K562 (cell line): ENCODE measurements around the gene CSNK1A1. TPM values are rescaled to one million over a fixed set of nuclear protein-coding genes. Genes with fewer than 3 reads are reported as not detected.

Source experiments
- BMI1 ChIP-seq: fragments of 150-350 bp; IDR thresholded peaks from 2 replicates; pipeline ENCODE4 v1.6.1; 2014; ENCODE audit warnings: low read length
- CBFA2T2 ChIP-seq: fragments of 450-650 bp; conservative IDR thresholded peaks from 2 replicates; pipeline ENCODE4 v1.6.1; 2017; ENCODE audit warnings: mild to moderate bottlenecking
- CBX3 ChIP-seq, 2 experiments: IDR thresholded peaks; 1 replicate in 1 of 2; 2 replicates in 1 of 2; pipeline ENCODE4 v1.6.1; 2012; ENCODE audit warnings: inconsistent platforms in 2 of 2, low read length in 2 of 2, borderline replicate concordance in 1 of 2, control low read depth in 1 of 2
- CEBPG ChIP-seq, 3 experiments: fragments of 200-800 bp in 1 of 3; sonication (Bioruptor generic) in 1 of 3; sonication (generic) in 1 of 3; formaldehyde crosslinking in 1 of 3; IDR thresholded peaks in 2 of 3; conservative IDR thresholded peaks in 1 of 3; 2 replicates each; pipeline versions ENCODE4 v1.6.1 to v1.8.0; 2016 to 2022; ENCODE audit warnings: missing compliant biosample characterization in 2 of 3, missing genetic modification characterization in 2 of 3, mild to moderate bottlenecking in 1 of 3, missing genetic modification reagents in 1 of 3
- CREBBP ChIP-seq: IDR thresholded peaks from one replicate; pipeline ENCODE4 v1.6.1; 2012; ENCODE audit warnings: low read depth, mild to moderate bottlenecking, control low read depth, inconsistent platforms, low read length
- KLF1 ChIP-seq: fragments of 450-650 bp; IDR thresholded peaks from 2 replicates; pipeline ENCODE4 v1.6.1; 2016; ENCODE audit warnings: missing genetic modification characterization, missing compliant biosample characterization
- MEIS2 ChIP-seq: fragments of 450-650 bp; IDR thresholded peaks from 2 replicates; pipeline ENCODE4 v1.6.1; 2014; ENCODE audit warnings: mild to moderate bottlenecking; ENCODE audit not compliant: partially characterized antibody
- NFE2L1 ChIP-seq: fragments of 450-650 bp; IDR thresholded peaks from 2 replicates; pipeline ENCODE4 v1.6.1; 2016; ENCODE audit warnings: missing genetic modification characterization, low read depth, mild to moderate bottlenecking, missing compliant biosample characterization, moderate library complexity, borderline replicate concordance
- RFX7 ChIP-seq: fragments of 250-450 bp; sonication (Bioruptor Pico); IDR thresholded peaks from 2 replicates; pipeline ENCODE4 v1.5.1; 2021; ENCODE audit warnings: mild to moderate bottlenecking
- SIN3A ChIP-seq, 2 experiments: fragments of 150-350 bp in 1 of 2; IDR thresholded peaks; 2 replicates each; pipeline ENCODE4 v1.6.1; 2011 to 2016; ENCODE audit warnings: borderline replicate concordance in 2 of 2, low read depth in 2 of 2, low read length in 2 of 2, mild to moderate bottlenecking in 2 of 2, moderate library complexity in 2 of 2; ENCODE audit not compliant: control insufficient read depth in 1 of 2
- SMAD1 ChIP-seq: fragments of 150-350 bp; IDR thresholded peaks from 2 replicates; pipeline ENCODE4 v1.6.1; 2014; ENCODE audit warnings: low read length, low read depth; ENCODE audit not compliant: partially characterized antibody
- SMARCE1 ChIP-seq: fragments of 450-650 bp; IDR thresholded peaks from 2 replicates; pipeline ENCODE4 v1.7.1; 2016; ENCODE audit warnings: mild to moderate bottlenecking
- SUPT5H ChIP-seq: fragments of 450-650 bp; IDR thresholded peaks from 2 replicates; pipeline ENCODE4 v1.6.1; 2016
- TCFL5 ChIP-seq: fragments of 250-450 bp; sonication (Bioruptor Pico); conservative IDR thresholded peaks from 2 replicates; pipeline ENCODE4 v1.6.1; 2021; ENCODE audit warnings: mild to moderate bottlenecking, moderate library complexity, matching md5 sums
- THRAP3 ChIP-seq: fragments of 450-650 bp; IDR thresholded peaks from 2 replicates; pipeline ENCODE4 v1.6.1; 2016; ENCODE audit warnings: mild to moderate bottlenecking, inconsistent platforms, borderline replicate concordance
- ZZZ3 ChIP-seq: fragments of 450-650 bp; IDR thresholded peaks from 2 replicates; pipeline ENCODE4 v1.6.1; 2016; ENCODE audit warnings: antibody characterized with exemption, mild to moderate bottlenecking, moderate library complexity
- polyA plus RNA-seq, 8 experiments: library from polyadenylated mRNA; depleted of rRNA in 4 of 8; stranded (reverse) in 5 of 8; unstranded in 3 of 8; fragments of >200 nt; fragmentation: Nextera tagmentation in 2 of 8; fragmentation: Illumina TruSeq in 1 of 8; extraction: Ambion mirVana in 2 of 8; extraction: Trizol in 1 of 8; gene quantifications; 2 replicates each; pipeline versions ENCODE4 v1.2.1 to v1.2.3, GENCODE V29; 2011 to 2014; ENCODE audit warnings: inconsistent platforms in 1 of 8, missing spikeins in 1 of 8
- total RNA-seq, 7 experiments: library from RNA; depleted of rRNA in 6 of 7; stranded (reverse); fragments of >200 nt in 6 of 7; fragmentation: Illumina TruSeq in 2 of 7; extraction: Trizol in 2 of 7; gene quantifications; 2 replicates each; pipeline versions ENCODE4 v1.2.1 to v1.2.3, GENCODE V29; 2011 to 2021; ENCODE audit warnings: low replicate concordance in 1 of 7
- TF ChIP-seq, protein P1 (sequence below): fragments of 250-450 bp; sonication (Bioruptor Pico); IDR thresholded peaks from 2 replicates; pipeline ENCODE4 v1.4.0; 2020; ENCODE audit warnings: mild to moderate bottlenecking, moderate library complexity
- TF ChIP-seq, protein P2 (sequence below): fragments of 250-450 bp; sonication (Bioruptor Pico); IDR thresholded peaks from 2 replicates; pipeline ENCODE4 v1.4.0; 2020
- TF ChIP-seq, protein P3 (sequence below): fragments of 450-650 bp; IDR thresholded peaks from one replicate; pipeline ENCODE4 v1.6.1; 2018; ENCODE audit warnings: mild to moderate bottlenecking, moderate library complexity; ENCODE audit not compliant: partially characterized antibody
- TF ChIP-seq, protein P4 (sequence below): fragments of 450-650 bp; formaldehyde crosslinking; IDR thresholded peaks from 2 replicates; pipeline ENCODE4 v1.4.0; 2020; ENCODE audit warnings: mild to moderate bottlenecking, moderate library complexity

Gene CSNK1A1
- total and polyA plus RNA-seq, 9 of the 15 experiments (the other 6 are each of a cell fraction or from before 2014, with no cell fraction given), result 49.1 to 196 (median 154) TPM

DNA sequence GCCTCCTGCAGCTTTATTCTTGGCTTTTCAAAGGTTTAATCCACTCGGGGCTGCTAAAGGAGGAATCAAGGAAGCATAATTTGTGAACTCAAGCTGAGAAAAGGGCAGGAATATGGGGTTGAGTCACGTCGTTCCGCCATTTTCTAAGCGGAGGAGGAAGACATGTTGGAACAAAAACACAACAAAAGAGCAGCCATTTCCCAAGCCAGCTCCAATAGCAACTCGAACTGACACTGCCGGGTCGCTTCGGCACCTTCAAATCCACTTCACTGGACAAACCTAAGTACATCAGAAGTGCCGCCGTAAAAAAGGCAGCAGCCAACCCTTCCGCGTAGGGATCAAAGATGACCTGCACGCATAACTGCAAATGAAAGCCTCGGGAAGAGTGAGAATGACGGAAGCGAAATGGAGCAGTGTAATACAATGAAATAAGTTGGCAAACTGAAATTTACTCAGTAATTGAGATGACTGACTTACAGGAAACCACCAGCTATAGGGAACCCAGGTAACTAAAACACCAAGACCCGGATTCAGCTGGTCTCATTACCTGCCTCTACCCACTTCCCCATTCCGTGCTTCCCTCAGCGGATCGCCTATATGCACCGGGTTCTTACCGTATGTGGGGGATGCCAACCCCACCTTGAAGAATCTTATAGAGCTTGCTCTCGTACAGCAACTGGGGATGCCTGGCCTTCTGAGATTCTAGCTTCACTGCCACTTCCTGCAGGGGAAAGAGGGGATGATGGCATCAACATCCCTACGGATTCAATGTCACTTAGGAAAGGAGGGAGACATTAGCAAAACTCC, 1.6 kb downstream of the CSNK1A1 start (continued):
- no peak for TF ChIP-seq CEBPG (CRISPR knock-in tag; IDR thresholded peaks at IDR 0.05)
- no peak for TF ChIP-seq CEBPG (tag; conservative IDR thresholded peaks at IDR 0.05 in 1 of 2, IDR thresholded peaks at IDR 0.05 in 1 of 2)
- no peak for TF ChIP-seq CBFA2T2
- no peak for TF ChIP-seq NFE2L1 (tag)
- no peak for TF ChIP-seq KLF1 (tag)
- TF ChIP-seq SUPT5H, result no peak
- TF ChIP-seq, protein P1, sequence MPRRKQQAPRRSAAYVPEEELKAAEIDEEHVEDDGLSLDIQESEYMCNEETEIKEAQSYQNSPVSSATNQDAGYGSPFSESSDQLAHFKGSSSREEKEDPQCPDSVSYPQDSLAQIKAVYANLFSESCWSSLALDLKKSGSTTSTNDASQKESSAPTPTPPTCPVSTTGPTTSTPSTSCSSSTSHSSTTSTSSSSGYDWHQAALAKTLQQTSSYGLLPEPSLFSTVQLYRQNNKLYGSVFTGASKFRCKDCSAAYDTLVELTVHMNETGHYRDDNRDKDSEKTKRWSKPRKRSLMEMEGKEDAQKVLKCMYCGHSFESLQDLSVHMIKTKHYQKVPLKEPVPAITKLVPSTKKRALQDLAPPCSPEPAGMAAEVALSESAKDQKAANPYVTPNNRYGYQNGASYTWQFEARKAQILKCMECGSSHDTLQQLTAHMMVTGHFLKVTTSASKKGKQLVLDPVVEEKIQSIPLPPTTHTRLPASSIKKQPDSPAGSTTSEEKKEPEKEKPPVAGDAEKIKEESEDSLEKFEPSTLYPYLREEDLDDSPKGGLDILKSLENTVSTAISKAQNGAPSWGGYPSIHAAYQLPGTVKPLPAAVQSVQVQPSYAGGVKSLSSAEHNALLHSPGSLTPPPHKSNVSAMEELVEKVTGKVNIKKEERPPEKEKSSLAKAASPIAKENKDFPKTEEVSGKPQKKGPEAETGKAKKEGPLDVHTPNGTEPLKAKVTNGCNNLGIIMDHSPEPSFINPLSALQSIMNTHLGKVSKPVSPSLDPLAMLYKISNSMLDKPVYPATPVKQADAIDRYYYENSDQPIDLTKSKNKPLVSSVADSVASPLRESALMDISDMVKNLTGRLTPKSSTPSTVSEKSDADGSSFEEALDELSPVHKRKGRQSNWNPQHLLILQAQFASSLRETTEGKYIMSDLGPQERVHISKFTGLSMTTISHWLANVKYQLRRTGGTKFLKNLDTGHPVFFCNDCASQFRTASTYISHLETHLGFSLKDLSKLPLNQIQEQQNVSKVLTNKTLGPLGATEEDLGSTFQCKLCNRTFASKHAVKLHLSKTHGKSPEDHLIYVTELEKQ, result no peak
- TF ChIP-seq BMI1, result no peak
- no peak for TF ChIP-seq RFX7
- TF ChIP-seq, protein P2, sequence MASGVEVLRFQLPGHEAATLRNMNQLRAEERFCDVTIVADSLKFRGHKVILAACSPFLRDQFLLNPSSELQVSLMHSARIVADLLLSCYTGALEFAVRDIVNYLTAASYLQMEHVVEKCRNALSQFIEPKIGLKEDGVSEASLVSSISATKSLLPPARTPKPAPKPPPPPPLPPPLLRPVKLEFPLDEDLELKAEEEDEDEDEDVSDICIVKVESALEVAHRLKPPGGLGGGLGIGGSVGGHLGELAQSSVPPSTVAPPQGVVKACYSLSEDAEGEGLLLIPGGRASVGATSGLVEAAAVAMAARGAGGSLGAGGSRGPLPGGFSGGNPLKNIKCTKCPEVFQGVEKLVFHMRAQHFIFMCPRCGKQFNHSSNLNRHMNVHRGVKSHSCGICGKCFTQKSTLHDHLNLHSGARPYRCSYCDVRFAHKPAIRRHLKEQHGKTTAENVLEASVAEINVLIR (CRISPR knock-in tag), result no peak
- 0 out of 2 replicates have a peak, but pooled peaks have one; percentile 26 for TF ChIP-seq SMARCE1
- TF ChIP-seq, protein P3, sequence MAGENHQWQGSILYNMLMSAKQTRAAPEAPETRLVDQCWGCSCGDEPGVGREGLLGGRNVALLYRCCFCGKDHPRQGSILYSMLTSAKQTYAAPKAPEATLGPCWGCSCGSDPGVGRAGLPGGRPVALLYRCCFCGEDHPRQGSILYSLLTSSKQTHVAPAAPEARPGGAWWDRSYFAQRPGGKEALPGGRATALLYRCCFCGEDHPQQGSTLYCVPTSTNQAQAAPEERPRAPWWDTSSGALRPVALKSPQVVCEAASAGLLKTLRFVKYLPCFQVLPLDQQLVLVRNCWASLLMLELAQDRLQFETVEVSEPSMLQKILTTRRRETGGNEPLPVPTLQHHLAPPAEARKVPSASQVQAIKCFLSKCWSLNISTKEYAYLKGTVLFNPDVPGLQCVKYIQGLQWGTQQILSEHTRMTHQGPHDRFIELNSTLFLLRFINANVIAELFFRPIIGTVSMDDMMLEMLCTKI, result no peak
- no peak for TF ChIP-seq MEIS2
- no peak for TF ChIP-seq ZZZ3
- no peak for TF ChIP-seq SMAD1
- 0 out of 2 replicates have a peak, but pooled peaks have one; percentile 38 for TF ChIP-seq TCFL5 (CRISPR knock-in tag)
- TF ChIP-seq THRAP3, result no peak
- no peak for TF ChIP-seq CREBBP
- TF ChIP-seq, protein P4, sequence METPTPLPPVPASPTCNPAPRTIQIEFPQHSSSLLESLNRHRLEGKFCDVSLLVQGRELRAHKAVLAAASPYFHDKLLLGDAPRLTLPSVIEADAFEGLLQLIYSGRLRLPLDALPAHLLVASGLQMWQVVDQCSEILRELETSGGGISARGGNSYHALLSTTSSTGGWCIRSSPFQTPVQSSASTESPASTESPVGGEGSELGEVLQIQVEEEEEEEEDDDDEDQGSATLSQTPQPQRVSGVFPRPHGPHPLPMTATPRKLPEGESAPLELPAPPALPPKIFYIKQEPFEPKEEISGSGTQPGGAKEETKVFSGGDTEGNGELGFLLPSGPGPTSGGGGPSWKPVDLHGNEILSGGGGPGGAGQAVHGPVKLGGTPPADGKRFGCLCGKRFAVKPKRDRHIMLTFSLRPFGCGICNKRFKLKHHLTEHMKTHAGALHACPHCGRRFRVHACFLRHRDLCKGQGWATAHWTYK (CRISPR knock-in tag), result peak; percentile 80
- TF ChIP-seq SIN3A (IDR thresholded peaks at IDR 0.05; ENCODE audit: borderline replicate concordance in 2 of 2, control insufficient read depth in 1 of 2, low read depth in 2 of 2, low read length in 2 of 2), result peak in 1 of 2 experiments; percentile 32; a peak in 1 of 4 replicates
- no peak; a peak in 1 of 3 replicates for TF ChIP-seq CBX3 (IDR thresholded peaks at IDR 0.05; ENCODE audit: borderline replicate concordance in 1 of 2, low read length in 2 of 2)
